Glutamatergic neuron (in vitro differentiated cells): ENCODE measurements around the gene VWA2. TPM values are rescaled to one million over a fixed set of nuclear protein-coding genes. Genes with fewer than 3 reads are reported as not detected.

Experiments used
- DNase-seq: peaks from one replicate; pipeline ENCODE4 v3.0.0; 2022
- H3K27ac Mint-ChIP-seq: one replicate; pipeline ENCODE4 v1.8.0; 2020; ENCODE audit warnings: mild to moderate bottlenecking, mixed read lengths, inconsistent platforms; ENCODE audit not compliant: unreplicated experiment
- H3K27me3 Mint-ChIP-seq: one replicate; pipeline ENCODE4 v1.8.0; 2020; ENCODE audit warnings: mild to moderate bottlenecking, moderate library complexity, mixed read lengths, inconsistent platforms; ENCODE audit not compliant: unreplicated experiment
- H3K36me3 Mint-ChIP-seq: one replicate; pipeline ENCODE4 v1.8.0; 2020; ENCODE audit warnings: mild to moderate bottlenecking, mixed read lengths, inconsistent platforms; ENCODE audit not compliant: unreplicated experiment
- H3K4me1 Mint-ChIP-seq: one replicate; pipeline ENCODE4 v1.8.0; 2020; ENCODE audit warnings: mild to moderate bottlenecking, low read depth, mixed read lengths, inconsistent platforms; ENCODE audit not compliant: unreplicated experiment
- H3K4me3 Mint-ChIP-seq: one replicate; pipeline ENCODE4 v1.8.0; 2020; ENCODE audit warnings: mild to moderate bottlenecking, mixed read lengths, inconsistent platforms; ENCODE audit not compliant: unreplicated experiment
- H3K9me3 Mint-ChIP-seq: one replicate; pipeline ENCODE4 v1.8.0; 2020; ENCODE audit warnings: mild to moderate bottlenecking, moderate library complexity, mixed read lengths, inconsistent platforms; ENCODE audit not compliant: unreplicated experiment
- total RNA-seq: library from RNA; stranded (reverse); fragmentation: NEBNext Ultra II Directional; extraction: Animal tissue kit (Norgen Biotek cat#: 25700); gene quantifications from one replicate; pipeline ENCODE4 v1.2.1, GENCODE V29; 2021; ENCODE audit not compliant: unreplicated experiment
- TF ChIP-seq, protein P1 (sequence below): fragments of 200-600 bp; sonication (generic); IDR thresholded peaks from one replicate; pipeline ENCODE4 v1.5.0; 2021; ENCODE audit not compliant: partially characterized antibody, unreplicated experiment

The VWA2 gene
- total RNA-seq, 1 donor from 2014 or later = not detected

GRCh38 chr10:114326795-114327194 is 87.7 kb downstream of the VWA2 start:
- Mint-ChIP-seq H3K27me3 (peaks cover 8% of the 10 kb centered on the region), H3K4me3 (no peak overlapping the region), H3K36me3 (no peaks in the 10 kb centered on the region), H3K27ac (no peak overlapping the region), H3K4me1 (no peaks in the 10 kb centered on the region), H3K9me3 (no peaks in the 10 kb centered on the region)
- TF ChIP-seq, protein P1, sequence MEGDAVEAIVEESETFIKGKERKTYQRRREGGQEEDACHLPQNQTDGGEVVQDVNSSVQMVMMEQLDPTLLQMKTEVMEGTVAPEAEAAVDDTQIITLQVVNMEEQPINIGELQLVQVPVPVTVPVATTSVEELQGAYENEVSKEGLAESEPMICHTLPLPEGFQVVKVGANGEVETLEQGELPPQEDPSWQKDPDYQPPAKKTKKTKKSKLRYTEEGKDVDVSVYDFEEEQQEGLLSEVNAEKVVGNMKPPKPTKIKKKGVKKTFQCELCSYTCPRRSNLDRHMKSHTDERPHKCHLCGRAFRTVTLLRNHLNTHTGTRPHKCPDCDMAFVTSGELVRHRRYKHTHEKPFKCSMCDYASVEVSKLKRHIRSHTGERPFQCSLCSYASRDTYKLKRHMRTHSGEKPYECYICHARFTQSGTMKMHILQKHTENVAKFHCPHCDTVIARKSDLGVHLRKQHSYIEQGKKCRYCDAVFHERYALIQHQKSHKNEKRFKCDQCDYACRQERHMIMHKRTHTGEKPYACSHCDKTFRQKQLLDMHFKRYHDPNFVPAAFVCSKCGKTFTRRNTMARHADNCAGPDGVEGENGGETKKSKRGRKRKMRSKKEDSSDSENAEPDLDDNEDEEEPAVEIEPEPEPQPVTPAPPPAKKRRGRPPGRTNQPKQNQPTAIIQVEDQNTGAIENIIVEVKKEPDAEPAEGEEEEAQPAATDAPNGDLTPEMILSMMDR = no peak
- no peak for DNase-seq

DNA sequence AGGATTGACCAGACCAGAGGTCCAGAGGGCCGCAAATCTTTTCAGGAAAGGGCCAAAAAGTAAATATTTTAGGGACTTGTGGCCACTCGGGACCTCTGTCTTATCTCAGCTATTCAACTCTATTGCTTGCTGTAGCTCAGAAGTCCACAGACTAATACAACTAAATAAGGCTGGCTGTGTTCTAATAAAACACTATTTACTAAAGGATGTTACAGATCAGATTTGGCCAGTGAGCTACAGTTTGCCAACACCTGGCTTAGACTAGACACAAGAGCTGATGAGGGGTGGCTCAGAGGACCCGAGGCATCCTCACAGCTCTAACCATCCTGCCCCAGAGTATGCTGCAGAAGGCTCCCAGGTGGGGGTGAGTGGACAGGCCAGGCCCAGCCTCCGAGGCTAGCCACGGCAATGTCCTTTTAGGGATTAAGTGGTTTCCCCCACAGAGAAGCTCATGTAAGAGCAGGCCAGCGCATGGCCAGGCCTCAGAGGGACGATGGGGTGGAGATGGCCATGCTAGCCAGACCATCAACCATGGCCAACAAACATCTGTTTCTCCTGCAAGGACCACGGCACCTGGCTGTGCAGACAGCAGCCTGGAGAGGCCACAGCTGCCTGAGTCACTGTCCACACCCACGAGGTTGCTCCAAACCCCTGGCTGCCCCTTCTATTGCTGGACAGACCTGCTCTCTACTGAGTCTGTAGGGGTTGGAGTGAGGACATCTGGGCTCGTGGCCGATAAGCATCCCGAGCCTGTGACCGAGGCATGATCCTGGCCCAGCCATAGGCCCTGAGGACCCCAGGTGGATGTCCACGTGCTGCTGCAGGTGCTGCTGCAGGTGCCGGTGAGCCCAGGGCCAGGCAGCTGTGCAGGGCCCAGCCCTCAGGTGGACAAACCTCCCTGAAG is 88.7 kb downstream of the VWA2 start:
- DNase-seq = no peak
- Mint-ChIP-seq H3K4me1 (peaks cover 1% of the 10 kb centered on the region), H3K27me3 (peaks cover 8% of the 10 kb centered on the region), H3K27ac (no peak overlapping the region), H3K9me3 (no peaks in the 10 kb centered on the region), H3K4me3 (no peak overlapping the region), H3K36me3 (no peaks in the 10 kb centered on the region)
- TF ChIP-seq, protein P1 = no peak

- no peaks in the 10 kb centered on the region for H3K36me3 Mint-ChIP-seq
- no peak for DNase-seq
- H3K27ac Mint-ChIP-seq = no peak overlapping the region
- no peak overlapping the region for H3K4me3 Mint-ChIP-seq
- no peaks in the 10 kb centered on the region for H3K9me3 Mint-ChIP-seq
- peaks cover 2% of the 10 kb centered on the region for H3K4me1 Mint-ChIP-seq
- H3K27me3 Mint-ChIP-seq = peaks cover 7% of the 10 kb centered on the region
- TF ChIP-seq, protein P1 = no peak
Measured at GRCh38 chr10:114328441-114328812, 89.4 kb downstream of the VWA2 start.

DNA sequence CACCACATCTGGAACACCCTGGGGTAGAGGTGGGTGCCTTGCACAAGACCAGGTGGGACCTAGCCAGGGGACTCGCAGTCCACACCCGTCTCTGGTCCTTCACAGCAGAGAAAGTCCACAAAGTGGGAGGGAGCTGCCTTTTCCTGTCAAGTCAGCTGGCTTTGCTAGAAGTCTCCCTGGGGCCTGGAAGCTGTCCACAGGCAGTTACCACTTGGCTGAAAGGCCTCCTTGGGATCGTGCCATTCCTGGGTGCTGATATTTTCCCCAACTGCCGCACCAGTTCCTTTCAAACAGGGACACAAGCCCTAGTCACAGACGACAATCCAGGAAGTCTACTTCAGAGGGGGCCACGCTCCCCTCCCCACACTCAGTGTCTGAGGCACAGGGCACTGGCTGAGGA is 89.8 kb downstream of the VWA2 start:
- DNase-seq = no peak
- TF ChIP-seq, protein P1 = no peak
- Mint-ChIP-seq H3K9me3 (no peaks in the 10 kb centered on the region), H3K4me1 (peaks cover 2% of the 10 kb centered on the region), H3K27ac (no peak overlapping the region), H3K36me3 (no peaks in the 10 kb centered on the region), H3K27me3 (peaks cover 7% of the 10 kb centered on the region), H3K4me3 (no peak overlapping the region)

GRCh38 chr10:114329634-114330365 is 90.7 kb downstream of the VWA2 start:
- no peak overlapping the region for H3K4me3 Mint-ChIP-seq
- peaks cover 7% of the 10 kb centered on the region for H3K27me3 Mint-ChIP-seq
- peaks cover 2% of the 10 kb centered on the region for H3K4me1 Mint-ChIP-seq
- H3K36me3 Mint-ChIP-seq = no peaks in the 10 kb centered on the region
- TF ChIP-seq, protein P1 = no peak
- DNase-seq = no peak
- no peaks in the 10 kb centered on the region for H3K9me3 Mint-ChIP-seq
- H3K27ac Mint-ChIP-seq = no peak overlapping the region
